Stomach (tissue), 4 donors: ENCODE data around the gene B3GALNT1.

Experiments used
- POLR2AphosphoS5 ChIP-seq, 3 donors: sonication (generic); formaldehyde crosslinking; IDR thresholded peaks; one replicate each; pipeline ENCODE4 v1.6.1; 2016; ENCODE audit warnings: antibody characterized with exemption in 3 of 3
- TF ChIP-seq, protein P1 (sequence below), 7 experiments: fragments of 450-650 bp in 4 of 7; fragments of 200-600 bp in 3 of 7; sonication (generic) in 3 of 7; IDR thresholded peaks; one replicate each; pipeline ENCODE4 v1.5.1; 2016 to 2019; ENCODE audit warnings: antibody characterized with exemption in 7 of 7, control low read depth in 2 of 7, mild to moderate bottlenecking in 1 of 7

DNA sequence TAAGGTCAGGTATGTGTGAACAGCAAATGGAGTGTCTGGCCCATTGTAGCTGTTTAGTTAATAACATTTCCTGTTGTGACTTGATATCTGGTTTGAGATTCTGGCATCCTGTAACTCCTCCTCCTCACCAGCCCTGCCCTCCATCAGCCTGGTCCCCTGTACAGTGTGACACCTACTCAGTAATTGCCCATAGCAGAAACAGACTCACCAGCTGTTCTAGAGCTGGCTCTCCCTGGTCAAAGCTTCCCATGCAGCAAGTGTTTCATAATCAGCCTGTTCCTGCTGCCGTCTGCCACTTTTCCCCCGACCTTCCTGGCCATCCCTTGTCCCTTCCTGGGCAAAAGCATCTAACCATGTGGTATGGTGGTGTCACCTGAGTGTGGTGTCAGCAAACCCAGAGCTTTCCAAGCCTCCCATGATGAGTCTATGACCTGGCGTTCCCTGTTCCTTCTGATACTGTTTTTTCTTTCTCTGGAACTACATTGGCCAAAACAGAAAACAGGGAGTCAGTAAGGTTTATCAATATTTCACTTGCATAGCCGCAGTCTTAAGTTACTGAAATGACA lies 55.4 kb downstream of the B3GALNT1 start:
- TF ChIP-seq, protein P1, sequence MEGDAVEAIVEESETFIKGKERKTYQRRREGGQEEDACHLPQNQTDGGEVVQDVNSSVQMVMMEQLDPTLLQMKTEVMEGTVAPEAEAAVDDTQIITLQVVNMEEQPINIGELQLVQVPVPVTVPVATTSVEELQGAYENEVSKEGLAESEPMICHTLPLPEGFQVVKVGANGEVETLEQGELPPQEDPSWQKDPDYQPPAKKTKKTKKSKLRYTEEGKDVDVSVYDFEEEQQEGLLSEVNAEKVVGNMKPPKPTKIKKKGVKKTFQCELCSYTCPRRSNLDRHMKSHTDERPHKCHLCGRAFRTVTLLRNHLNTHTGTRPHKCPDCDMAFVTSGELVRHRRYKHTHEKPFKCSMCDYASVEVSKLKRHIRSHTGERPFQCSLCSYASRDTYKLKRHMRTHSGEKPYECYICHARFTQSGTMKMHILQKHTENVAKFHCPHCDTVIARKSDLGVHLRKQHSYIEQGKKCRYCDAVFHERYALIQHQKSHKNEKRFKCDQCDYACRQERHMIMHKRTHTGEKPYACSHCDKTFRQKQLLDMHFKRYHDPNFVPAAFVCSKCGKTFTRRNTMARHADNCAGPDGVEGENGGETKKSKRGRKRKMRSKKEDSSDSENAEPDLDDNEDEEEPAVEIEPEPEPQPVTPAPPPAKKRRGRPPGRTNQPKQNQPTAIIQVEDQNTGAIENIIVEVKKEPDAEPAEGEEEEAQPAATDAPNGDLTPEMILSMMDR (IDR thresholded peaks at IDR 0.05) = no peak
- TF ChIP-seq POLR2AphosphoS5 (IDR thresholded peaks at IDR 0.05) = no peak
